ENCODE data around the gene NUP85. TPM values are rescaled to one million over a fixed set of nuclear protein-coding genes. Genes with fewer than 3 reads are reported as not detected.

Gene NUP85
- total RNA-seq, 5 donors from 2014 or later (not counting 1 experiment from before 2014, with no cell fraction given) = 56.2 to 128 (median 106) TPM

DNA sequence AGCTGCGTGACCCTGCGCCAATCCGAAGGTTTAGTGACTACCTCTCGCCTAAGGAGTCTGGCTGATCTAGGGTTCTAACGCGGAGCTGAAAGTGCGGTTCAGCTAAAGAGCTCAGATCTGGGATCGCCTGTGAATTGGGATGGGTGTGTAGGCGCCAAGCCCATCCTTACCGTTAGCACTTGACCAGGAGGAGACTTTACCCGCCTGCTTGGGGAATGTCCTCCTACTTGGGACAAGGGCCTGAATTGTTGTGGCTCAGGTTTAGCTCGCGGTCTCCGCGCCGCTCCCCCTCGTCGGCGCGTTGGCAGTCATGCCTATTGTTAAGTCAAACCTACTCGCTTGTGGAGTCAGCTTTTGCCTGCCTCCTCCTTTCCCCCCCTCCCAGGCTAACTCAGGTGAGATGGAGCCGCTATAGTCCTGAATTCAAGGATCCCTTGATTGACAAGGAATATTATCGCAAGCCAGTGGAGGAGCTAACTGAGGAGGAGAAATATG lies 56.7 kb downstream of the NUP85 start:
- peak overlapping the region; percentile 99 to 100 for H3K27ac Mint-ChIP-seq
- Histone ChIP-seq H3K4me3 (ENCODE audit: control insufficient read depth in 1 of 2, extremely low read depth in 1 of 2, low read length in 1 of 2) (peak overlapping the region; percentile 78 to 79), H3K9me3 (no peaks in the 10 kb centered on the region), H3K27ac (ENCODE audit: low read length) (peak overlapping the region; percentile 99), H3K27me3 (replicated peaks in 1 of 2; ENCODE audit: control insufficient read depth in 2 of 2, extremely low read depth in 1 of 2, insufficient read depth in 2 of 2, low read length in 1 of 2) (no peaks in the 10 kb centered on the region), H3K4me1 (ENCODE audit: control insufficient read depth in 1 of 2, extremely low read depth in 1 of 2, insufficient read depth in 2 of 2, low read length in 2 of 2) (peaks cover 22 to 32% of the 10 kb centered on the region in 2 experiments), H3K36me3 (ENCODE audit: control insufficient read depth in 2 of 2, extremely low read depth in 1 of 2, insufficient read depth in 1 of 2, low read length in 1 of 2) (peaks cover 9 to 40% of the 10 kb centered on the region in 2 donors)
- ATAC-seq (replicated peaks in 1 of 4) = peak in 1 of 4 experiments; percentile 8
- H3K27me3 Mint-ChIP-seq = no peaks in the 10 kb centered on the region
- H3K36me3 Mint-ChIP-seq = peaks cover 15% of the 10 kb centered on the region
- peak in 1 of 35 experiments; percentile 25 for DNase-seq
- 1% methylated on average over 19 of the region's 23 CpGs for WGBS (ENCODE audit: insufficient coverage)
- H3K4me1 Mint-ChIP-seq = peaks cover 46 to 53% (median 50%) of the 10 kb centered on the region in 3 donors
- ChIA-PET POLR2A (interaction anchor here (0.6 to 2.8 kb wide), 7 partner anchors 9 to 143 kb away, joined by 3 to 22 read pairs (median 8); partner anchors contain the start of genes GRB2 (in 2 of the 2), MIF4GD (in 2 of the 2) and SLC25A19 (in 1 of the 2)), CTCF (interaction anchor here (0.5 to 4.1 kb wide), 8 partner anchors 9 to 1255 kb away, joined by 3 to 58 read pairs (median 4); partner anchors contain the start of genes MIF4GD (in 1 of the 2) and SLC25A19 (in 1 of the 2))
- H3K4me3 Mint-ChIP-seq = peak overlapping the region; percentile 94 to 97 (median 95)
- H3K9me3 Mint-ChIP-seq = no peaks in the 10 kb centered on the region

DNA sequence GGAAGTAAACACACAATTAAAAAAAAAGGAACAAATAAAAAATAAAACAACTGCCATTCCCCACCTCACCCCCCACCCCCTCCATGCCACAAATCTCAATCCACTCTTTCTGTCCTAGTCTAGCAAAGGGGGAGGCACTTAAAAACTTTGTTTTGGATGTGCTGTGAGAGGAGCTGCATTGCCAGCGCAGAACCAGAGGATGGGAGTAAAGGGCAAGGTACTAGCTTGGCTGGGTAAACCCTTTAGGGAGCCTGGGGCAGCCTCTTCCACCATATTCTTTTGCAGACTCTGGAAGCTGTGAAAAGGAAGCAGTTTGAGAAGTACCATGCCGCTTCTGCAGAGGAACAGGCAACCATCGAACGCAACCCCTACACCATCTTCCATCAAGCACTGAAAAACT lies 57.6 kb downstream of the NUP85 start:
- ATAC-seq (replicated peaks in 1 of 4) = no peak
- Mint-ChIP-seq H3K27ac (peak overlapping the region in 1 of 2 donors; percentile 100), H3K36me3 (peaks cover 19% of the 10 kb centered on the region), H3K9me3 (no peaks in the 10 kb centered on the region), H3K4me1 (peaks cover 38 to 47% (median 47%) of the 10 kb centered on the region in 3 donors), H3K4me3 (peak overlapping the region; percentile 94 to 97 (median 95)), H3K27me3 (no peaks in the 10 kb centered on the region)
- Histone ChIP-seq H3K36me3 (ENCODE audit: control insufficient read depth in 2 of 2, extremely low read depth in 1 of 2, insufficient read depth in 1 of 2, low read length in 1 of 2) (peaks cover 9 to 44% of the 10 kb centered on the region in 2 donors), H3K27me3 (replicated peaks in 1 of 2; ENCODE audit: control insufficient read depth in 2 of 2, extremely low read depth in 1 of 2, insufficient read depth in 2 of 2, low read length in 1 of 2) (no peaks in the 10 kb centered on the region), H3K9me3 (no peaks in the 10 kb centered on the region), H3K4me1 (ENCODE audit: control insufficient read depth in 1 of 2, extremely low read depth in 1 of 2, insufficient read depth in 2 of 2, low read length in 2 of 2) (peaks cover 22 to 32% of the 10 kb centered on the region in 2 experiments), H3K4me3 (ENCODE audit: control insufficient read depth in 1 of 2, extremely low read depth in 1 of 2, low read length in 1 of 2) (no peak overlapping the region), H3K27ac (ENCODE audit: low read length) (no peak overlapping the region)
- no peak for DNase-seq
- CTCF ChIA-PET = interaction anchor here (0.5 to 4.1 kb wide), 6 partner anchors 8 to 742 kb away, joined by 4 to 58 read pairs (median 5); partner anchors contain the start of genes GRB2 (in 1 of the 2) and MIF4GD (in 1 of the 2)
- POLR2A ChIA-PET = interaction anchor here (0.6 to 2.6 kb wide), 5 partner anchors 8 to 374 kb away, joined by 3 to 22 read pairs (median 6); partner anchors contain the start of genes MIF4GD (in 1 of the 2) and SLC25A19 (in 1 of the 2)
- no CpG with 5 or more reads among the region's 4 CpGs for WGBS (ENCODE audit: insufficient coverage)

DNA sequence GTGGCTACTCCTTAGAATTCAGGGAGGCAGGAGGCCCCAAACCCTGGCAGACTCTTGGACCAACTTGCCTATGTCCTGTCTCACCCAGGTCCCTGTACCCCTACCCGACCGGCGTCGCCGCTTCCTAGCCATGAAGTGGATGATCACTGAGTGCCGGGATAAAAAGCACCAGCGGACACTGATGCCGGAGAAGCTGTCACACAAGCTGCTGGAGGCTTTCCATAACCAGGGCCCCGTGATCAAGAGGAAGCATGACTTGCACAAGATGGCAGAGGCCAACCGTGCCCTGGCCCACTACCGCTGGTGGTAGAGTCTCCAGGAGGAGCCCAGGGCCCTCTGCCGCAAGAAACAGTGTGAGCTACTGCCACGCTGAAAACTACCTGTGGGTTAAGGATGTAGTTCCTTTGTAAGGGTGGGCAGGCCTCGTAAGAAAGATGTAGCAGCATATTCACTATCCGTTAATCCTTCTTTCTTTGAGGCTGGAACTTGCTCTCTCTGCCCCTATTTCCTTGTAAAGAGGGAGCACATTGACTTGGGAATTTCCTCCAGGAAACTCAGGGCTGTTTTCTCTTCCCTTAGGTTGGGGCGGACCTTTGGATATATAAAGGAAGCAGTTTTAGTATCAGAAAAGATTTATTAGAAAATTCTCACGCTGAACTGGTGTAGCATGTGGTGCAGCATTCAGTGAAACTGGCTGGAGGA lies 60.3 kb downstream of the NUP85 start:
- POLR2A ChIA-PET = interaction anchor here (0.5 to 1.4 kb wide), 2 partner anchors 23 to 193 kb away, joined by 3 read pairs; partner anchors contain the start of gene SLC25A19 (in 1 of the 2)
- WGBS (ENCODE audit: insufficient coverage) = 92% methylated on average over 12 of the region's 17 CpGs
- H3K27ac Mint-ChIP-seq = no peak overlapping the region
- no peak overlapping the region for H3K4me3 Mint-ChIP-seq
- peaks cover 9 to 31% of the 10 kb centered on the region in 2 experiments for H3K4me1 ChIP-seq (ENCODE audit: control insufficient read depth in 1 of 2, extremely low read depth in 1 of 2, insufficient read depth in 2 of 2, low read length in 2 of 2)
- H3K27me3 ChIP-seq (replicated peaks in 1 of 2; ENCODE audit: control insufficient read depth in 2 of 2, extremely low read depth in 1 of 2, insufficient read depth in 2 of 2, low read length in 1 of 2) = no peaks in the 10 kb centered on the region
- peaks cover 9 to 44% of the 10 kb centered on the region in 2 donors for H3K36me3 ChIP-seq (ENCODE audit: control insufficient read depth in 2 of 2, extremely low read depth in 1 of 2, insufficient read depth in 1 of 2, low read length in 1 of 2)
- no peak overlapping the region for H3K27ac ChIP-seq (ENCODE audit: low read length)
- CTCF ChIA-PET = no interaction called here
- H3K9me3 Mint-ChIP-seq = no peaks in the 10 kb centered on the region
- H3K4me1 Mint-ChIP-seq = peaks cover 24 to 38% (median 33%) of the 10 kb centered on the region in 3 donors
- H3K9me3 ChIP-seq = no peaks in the 10 kb centered on the region
- ATAC-seq (replicated peaks in 1 of 4) (no peak), DNase-seq (no peak)
- peaks cover 15% of the 10 kb centered on the region for H3K36me3 Mint-ChIP-seq
- H3K4me3 ChIP-seq (ENCODE audit: control insufficient read depth in 1 of 2, extremely low read depth in 1 of 2, low read length in 1 of 2) = no peak overlapping the region
- H3K27me3 Mint-ChIP-seq = no peaks in the 10 kb centered on the region

DNA sequence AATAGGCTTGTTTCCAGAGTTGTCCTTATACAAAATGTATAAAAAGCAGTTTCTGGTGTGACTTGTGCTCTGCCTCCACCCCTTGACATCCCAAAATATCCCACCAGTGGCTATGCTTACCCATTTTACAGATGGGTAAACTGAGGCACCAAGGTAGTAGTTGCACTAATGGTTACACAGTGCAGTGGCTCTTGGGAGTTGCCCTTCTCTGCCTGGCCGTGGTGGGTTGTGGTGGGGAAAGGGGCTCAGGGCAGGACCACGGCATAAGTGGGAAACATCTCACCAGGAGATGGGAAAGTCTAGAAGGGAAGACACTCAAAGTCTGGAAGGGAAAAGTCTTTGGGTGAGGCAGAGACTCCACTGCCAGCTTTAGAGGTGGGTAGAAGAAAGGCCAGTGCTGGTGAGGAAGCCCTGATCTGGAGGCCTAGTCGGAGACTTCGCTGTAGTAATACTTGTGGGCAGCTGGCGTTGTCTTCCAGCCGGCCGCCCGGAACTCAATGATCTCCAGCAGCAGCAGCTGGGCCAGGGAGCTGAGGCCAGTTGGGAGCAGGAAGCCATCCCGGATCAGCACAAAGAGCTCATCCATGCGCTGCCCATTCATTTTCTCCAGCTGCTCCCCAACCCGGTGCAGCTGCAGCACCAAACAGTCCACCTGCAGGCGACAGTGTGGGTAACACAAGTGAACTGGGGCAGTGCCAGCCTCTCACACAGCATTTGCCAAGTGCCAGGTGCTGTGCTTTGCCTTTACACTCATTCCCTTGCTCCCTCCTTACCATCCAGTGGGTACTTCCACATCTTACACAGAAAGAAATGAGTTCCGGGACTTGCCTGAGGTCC lies 61.1 kb downstream of the NUP85 start:
- POLR2A ChIA-PET = interaction anchor here (0.5 to 1.4 kb wide), 2 partner anchors 23 to 194 kb away, joined by 3 read pairs; partner anchors contain the start of gene SLC25A19 (in 1 of the 2)
- H3K27ac Mint-ChIP-seq = no peak overlapping the region
- DNase-seq (no peak), ATAC-seq (replicated peaks in 1 of 4) (no peak)
- Histone ChIP-seq H3K4me3 (ENCODE audit: control insufficient read depth in 1 of 2, extremely low read depth in 1 of 2, low read length in 1 of 2) (no peak overlapping the region), H3K36me3 (ENCODE audit: control insufficient read depth in 2 of 2, extremely low read depth in 1 of 2, insufficient read depth in 1 of 2, low read length in 1 of 2) (peaks cover 9 to 44% of the 10 kb centered on the region in 2 donors), H3K27me3 (replicated peaks in 1 of 2; ENCODE audit: control insufficient read depth in 2 of 2, extremely low read depth in 1 of 2, insufficient read depth in 2 of 2, low read length in 1 of 2) (no peaks in the 10 kb centered on the region), H3K4me1 (ENCODE audit: control insufficient read depth in 1 of 2, extremely low read depth in 1 of 2, insufficient read depth in 2 of 2, low read length in 2 of 2) (peaks cover 7 to 31% of the 10 kb centered on the region in 2 experiments), H3K9me3 (no peaks in the 10 kb centered on the region), H3K27ac (ENCODE audit: low read length) (no peak overlapping the region)
- peaks cover 21 to 32% (median 30%) of the 10 kb centered on the region in 3 donors for H3K4me1 Mint-ChIP-seq
- H3K4me3 Mint-ChIP-seq = no peak overlapping the region
- H3K27me3 Mint-ChIP-seq = no peaks in the 10 kb centered on the region
- WGBS (ENCODE audit: insufficient coverage) = 96% methylated on average over 12 of the region's 13 CpGs
- CTCF ChIA-PET = no interaction called here
- H3K9me3 Mint-ChIP-seq = no peaks in the 10 kb centered on the region
- H3K36me3 Mint-ChIP-seq = peaks cover 15% of the 10 kb centered on the region

DNA sequence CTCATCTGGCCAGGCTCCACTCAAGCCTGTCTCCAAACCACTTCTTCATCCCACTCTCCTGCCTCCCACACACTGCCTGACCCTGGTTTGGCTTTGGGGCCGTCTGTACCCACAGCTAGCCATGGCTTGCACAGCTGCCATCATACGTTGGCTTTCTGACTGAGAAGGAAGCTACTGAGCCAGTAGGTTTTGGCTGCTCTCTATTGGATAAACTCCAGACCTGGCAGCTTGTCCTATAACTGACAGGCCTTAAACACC lies 61.6 kb downstream of the NUP85 start:
- Histone ChIP-seq H3K4me1 (ENCODE audit: control insufficient read depth in 1 of 2, extremely low read depth in 1 of 2, insufficient read depth in 2 of 2, low read length in 2 of 2) (peaks cover 7 to 32% of the 10 kb centered on the region in 2 experiments), H3K27ac (ENCODE audit: low read length) (no peak overlapping the region), H3K36me3 (ENCODE audit: control insufficient read depth in 2 of 2, extremely low read depth in 1 of 2, insufficient read depth in 1 of 2, low read length in 1 of 2) (peaks cover 9 to 44% of the 10 kb centered on the region in 2 donors), H3K27me3 (replicated peaks in 1 of 2; ENCODE audit: control insufficient read depth in 2 of 2, extremely low read depth in 1 of 2, insufficient read depth in 2 of 2, low read length in 1 of 2) (no peaks in the 10 kb centered on the region), H3K4me3 (ENCODE audit: control insufficient read depth in 1 of 2, extremely low read depth in 1 of 2, low read length in 1 of 2) (no peak overlapping the region), H3K9me3 (no peaks in the 10 kb centered on the region)
- ATAC-seq (replicated peaks in 1 of 4) (no peak), DNase-seq (no peak)
- WGBS (ENCODE audit: insufficient coverage) = 88% methylated on average over 2 of the region's 2 CpGs
- POLR2A ChIA-PET = no interaction called here
- Mint-ChIP-seq H3K4me1 (peaks cover 25 to 33% (median 30%) of the 10 kb centered on the region in 3 donors), H3K27ac (no peak overlapping the region), H3K9me3 (no peaks in the 10 kb centered on the region), H3K27me3 (no peaks in the 10 kb centered on the region), H3K36me3 (peaks cover 15% of the 10 kb centered on the region), H3K4me3 (no peak overlapping the region)
- CTCF ChIA-PET = interaction anchor here in 1 of 2 donors (0.6 kb wide), 1 partner anchor 250 kb away, joined by 4 read pairs; no protein-coding TSS in a partner anchor

All from T-cell (primary cell).